Fibroblast of gingiva (primary cell): ENCODE data around the gene APH1B.
"Not testable (repeated sequence)": the region's sequence is repeated elsewhere in the genome, so short reads cannot be mapped to it uniquely, and the experiment has no call there.

Experiments
- DNase-seq: peaks from one replicate; pipeline ENCODE4 v3.0.0-alpha.2; 2011; ENCODE audit warnings: low read depth

Gene APH1B

DNA sequence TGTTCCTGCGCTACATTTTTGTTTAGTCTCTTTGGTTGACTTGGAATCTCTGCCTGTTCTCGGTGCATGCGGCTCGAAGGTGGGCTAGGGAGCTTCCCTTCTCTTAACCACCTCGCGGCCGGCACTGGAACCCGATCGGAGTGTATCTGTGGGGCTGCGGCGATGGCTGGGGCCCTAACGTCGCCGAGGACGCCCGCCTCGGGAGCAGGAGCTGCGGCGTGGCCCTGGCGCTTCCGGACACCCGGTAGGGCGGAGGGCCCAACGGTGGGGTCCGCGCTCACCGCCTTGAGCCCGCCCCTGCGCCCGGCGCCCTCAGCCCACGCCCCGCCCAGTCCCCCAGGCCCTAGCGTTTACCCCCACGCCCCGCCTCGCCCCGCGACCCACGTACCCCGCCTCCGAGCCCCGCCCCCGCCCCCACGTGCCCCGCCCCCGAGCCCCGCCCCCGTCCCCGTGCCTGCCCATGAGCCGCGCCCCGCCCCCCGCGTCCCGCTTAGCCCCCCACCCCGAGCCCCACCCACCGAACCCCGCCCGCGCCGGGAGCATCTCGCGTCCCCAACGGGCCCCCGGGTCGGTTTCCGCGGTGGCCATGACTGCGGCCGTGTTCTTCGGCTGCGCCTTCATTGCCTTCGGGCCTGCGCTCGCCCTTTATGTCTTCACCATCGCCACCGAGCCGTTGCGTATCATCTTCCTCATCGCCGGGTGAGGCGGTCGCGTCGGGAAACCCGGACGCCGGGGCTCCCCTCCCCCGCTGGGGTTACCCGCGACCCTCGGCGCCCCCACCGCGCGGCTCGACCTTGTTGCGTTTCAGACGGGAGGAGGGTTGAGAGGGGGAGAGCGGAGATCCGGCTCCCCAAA is at the start of gene APH1B:
TSS of gene APH1B (plus strand) at position 568 of the 855 bp plus-strand sequence. CDS start at position 587, 19 bp downstream.
- peak; percentile 71 for DNase-seq

GRCh38 chr15:63227689-63228088 is 49.7 kb upstream of the APH1B start:
- DNase-seq: no peak

GRCh38 chr15:63231206-63231605 is 46.2 kb upstream of the APH1B start:
- DNase-seq: peak; percentile 38

GRCh38 chr15:63231706-63232105 is 45.7 kb upstream of the APH1B start:
- peak; percentile 35 for DNase-seq

DNA sequence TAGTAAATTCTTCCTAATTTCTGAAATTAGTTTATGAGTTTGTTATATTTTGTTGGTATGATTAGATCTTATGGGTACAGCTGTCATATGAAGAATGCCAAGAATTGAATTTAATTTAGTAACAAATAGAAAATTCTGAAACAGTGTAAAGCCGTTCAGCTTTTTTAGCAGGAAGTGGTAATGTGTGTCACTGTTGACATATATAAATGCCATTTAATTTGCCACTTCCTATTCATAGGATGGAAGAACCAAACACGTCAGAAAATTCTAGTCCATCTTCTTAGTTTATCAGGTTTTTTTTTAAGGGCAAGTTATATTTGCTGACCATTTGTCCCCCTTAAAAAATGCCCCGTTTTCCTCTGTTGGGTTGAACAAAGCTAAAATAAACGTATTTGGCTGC is 45.0 kb upstream of the APH1B start:
- DNase-seq: no peak

DNA sequence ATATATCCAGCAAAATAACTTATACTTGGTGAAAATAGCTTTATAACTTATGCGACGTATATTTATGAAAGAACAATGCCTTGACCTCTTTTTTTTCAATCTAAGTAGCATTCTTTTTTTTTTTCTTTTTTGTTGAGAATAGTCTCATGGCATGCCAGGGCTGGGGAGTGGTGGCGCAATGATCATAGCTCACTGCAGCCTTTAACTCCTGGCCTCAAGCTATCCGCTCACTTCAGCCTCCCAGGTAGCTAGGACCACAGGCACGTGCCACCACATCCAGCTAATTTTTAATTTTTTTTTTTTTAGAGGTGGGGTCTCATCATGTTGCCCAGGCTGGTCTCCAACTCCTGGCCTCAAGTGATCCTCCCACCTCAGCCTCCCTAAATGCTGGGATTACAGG is 44.5 kb upstream of the APH1B start:
- peak; percentile 49 for DNase-seq

DNA sequence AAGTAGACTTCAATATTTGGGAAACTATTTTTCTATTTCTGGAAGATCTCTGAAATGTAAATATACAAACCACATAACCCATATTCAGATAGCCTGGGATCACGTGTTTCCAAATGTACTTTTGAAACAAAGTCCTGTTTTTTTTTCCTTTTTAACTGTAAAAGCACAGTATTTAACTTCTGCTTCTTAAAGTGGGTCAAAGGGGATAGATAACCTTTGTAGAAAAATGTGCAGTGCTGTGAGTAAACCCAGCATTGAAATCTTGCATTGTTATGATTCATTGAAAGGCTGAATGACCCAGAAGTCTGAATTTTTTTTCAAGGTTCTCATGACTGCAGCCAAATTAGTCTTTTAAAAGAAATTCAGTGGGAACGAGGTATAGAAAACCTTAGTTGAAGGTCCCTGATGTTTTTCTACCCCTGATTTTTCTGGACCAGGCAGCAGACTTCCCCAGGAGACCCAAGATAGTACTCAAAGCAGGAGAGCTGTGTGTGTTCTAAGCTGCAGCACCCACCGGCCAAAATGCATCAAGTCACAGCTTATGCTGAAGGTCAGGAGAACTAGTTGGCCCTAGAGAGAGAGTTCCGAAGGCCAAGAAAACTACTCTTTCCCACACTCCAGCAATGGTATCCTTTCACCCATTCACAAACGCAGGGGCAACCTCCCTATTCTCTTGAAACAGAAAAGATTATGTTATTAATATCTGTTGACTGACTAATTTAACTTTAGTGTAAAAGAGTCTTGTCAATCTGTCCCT is 43.6 kb upstream of the APH1B start:
- DNase-seq: peak; percentile 35

- peak; percentile 45 for DNase-seq
Measured at GRCh38 chr15:63234451-63234870, 42.9 kb upstream of the APH1B start.

- peak; percentile 48 for DNase-seq
Measured at GRCh38 chr15:63236272-63236671, 41.1 kb upstream of the APH1B start.

DNA sequence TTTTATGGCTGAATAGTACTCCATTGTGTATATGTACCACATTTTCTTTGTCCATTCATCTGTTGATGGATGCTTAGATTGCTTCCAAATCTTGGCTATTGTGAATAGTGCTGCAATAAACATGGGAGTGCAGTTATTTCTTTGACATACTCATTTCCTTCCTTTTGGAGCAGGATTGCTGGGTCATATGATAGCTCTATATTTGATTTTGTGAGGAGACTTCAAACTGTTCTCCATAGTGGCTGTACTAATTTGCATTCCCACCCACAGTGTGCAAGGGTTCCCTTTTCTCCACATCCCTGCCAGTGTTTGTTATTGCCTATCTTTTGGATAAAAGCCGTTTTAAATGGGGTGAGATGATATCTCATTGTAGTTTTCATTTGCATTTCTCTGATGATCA is 40.3 kb upstream of the APH1B start:
- not testable (repeated sequence) for DNase-seq

DNA sequence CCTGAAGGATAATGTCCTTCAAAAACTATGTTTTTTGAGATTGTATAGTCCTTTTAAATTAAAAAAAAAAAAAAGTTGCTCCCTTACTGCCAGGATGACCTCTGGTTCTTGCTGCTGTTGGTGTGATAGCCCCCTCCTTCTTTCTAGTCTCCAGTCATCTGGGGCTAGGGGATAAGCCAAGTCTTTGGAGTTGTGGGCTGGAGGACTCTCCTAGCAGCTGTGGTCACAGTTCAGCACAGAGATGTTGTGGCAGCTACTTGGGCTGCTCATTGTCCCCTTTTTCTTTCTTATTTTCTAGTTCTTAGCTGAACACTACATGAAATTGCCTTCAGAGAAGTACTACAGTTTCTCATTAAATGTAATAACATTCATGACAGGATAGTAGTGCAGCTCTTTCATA is 39.2 kb upstream of the APH1B start:
- no peak for DNase-seq

GRCh38 chr15:63238796-63239195 is 38.6 kb upstream of the APH1B start:
- DNase-seq: peak; percentile 87

- no peak for DNase-seq
Measured at GRCh38 chr15:63240109-63240508, 37.3 kb upstream of the APH1B start.

DNA sequence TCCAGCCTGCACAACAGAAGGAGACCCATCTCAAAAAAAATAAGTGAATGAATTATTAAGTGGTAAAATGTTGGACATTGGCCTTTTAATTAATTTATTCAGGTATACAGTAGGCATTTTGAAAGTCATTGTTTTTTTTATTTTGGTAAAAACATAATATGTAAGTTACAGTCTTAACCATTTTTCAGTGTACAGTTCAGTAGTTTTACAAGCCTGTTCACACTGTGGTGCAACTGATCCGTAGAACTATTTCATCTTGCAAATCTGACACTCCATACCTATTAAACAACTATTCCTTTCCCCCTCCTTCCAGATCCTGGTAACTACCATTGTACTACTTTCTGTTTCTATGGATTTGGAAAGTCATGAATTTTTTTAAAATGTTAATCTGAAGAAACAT is 36.1 kb upstream of the APH1B start:
- no peak for DNase-seq

DNA sequence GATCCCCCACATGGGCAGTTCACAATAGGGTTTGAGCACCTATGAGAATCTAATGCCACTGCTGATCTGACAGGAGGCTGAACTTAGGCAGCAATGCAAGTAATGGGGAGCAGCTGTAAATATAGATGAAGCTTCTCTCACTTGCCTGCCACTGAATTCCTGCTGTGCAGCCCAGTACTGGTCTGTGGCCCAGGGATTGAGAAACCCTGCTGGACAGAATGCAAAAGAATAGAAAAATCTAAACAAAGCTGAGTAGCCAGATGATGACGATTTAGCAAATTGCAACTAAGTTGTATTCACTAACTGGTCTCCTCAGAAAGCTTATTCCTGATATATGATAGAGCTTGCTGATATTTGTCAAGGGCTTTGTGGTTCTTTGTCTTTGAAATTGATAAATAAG is 34.3 kb upstream of the APH1B start:
- peak; percentile 88 for DNase-seq

DNA sequence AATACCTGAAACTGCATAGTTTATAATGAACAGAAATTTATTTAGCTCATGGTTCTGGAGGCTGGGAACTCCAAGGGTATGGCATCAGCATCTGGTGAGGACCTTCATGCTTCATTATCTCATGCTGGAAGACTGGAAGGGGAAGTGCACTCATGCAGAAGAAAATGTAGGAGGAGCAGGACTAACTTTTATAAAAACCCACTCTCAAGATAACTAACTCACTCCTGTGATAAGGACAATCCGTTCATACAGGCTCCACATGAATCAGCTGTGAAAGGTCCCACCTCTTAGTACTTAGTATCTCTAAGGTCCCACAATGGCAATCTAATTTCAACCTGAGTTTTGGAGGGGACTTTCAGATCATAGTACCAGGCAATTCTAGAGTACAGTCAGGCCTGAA is 33.6 kb upstream of the APH1B start:
- DNase-seq: no peak

DNA sequence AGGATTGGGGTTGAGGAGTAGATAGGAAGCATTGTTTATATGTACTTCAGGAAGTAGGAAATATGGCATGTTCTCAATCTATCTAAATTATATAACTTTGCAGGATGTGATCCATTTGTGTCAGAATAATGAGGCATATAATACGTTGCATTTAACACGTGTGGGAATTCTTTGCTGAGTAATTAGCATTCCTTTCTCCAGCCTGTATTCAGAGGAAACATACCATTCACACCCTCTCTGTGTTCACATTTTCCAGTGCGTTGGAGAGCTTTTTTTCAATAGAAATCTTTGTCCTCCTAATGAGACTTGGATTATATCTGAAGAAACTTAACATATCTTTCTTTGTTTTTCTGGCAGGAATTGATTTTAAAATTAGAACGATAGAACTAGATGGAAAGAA is 33.0 kb upstream of the APH1B start:
- DNase-seq: no peak

GRCh38 chr15:63244976-63245645 is 32.3 kb upstream of the APH1B start:
- DNase-seq: no peak

DNA sequence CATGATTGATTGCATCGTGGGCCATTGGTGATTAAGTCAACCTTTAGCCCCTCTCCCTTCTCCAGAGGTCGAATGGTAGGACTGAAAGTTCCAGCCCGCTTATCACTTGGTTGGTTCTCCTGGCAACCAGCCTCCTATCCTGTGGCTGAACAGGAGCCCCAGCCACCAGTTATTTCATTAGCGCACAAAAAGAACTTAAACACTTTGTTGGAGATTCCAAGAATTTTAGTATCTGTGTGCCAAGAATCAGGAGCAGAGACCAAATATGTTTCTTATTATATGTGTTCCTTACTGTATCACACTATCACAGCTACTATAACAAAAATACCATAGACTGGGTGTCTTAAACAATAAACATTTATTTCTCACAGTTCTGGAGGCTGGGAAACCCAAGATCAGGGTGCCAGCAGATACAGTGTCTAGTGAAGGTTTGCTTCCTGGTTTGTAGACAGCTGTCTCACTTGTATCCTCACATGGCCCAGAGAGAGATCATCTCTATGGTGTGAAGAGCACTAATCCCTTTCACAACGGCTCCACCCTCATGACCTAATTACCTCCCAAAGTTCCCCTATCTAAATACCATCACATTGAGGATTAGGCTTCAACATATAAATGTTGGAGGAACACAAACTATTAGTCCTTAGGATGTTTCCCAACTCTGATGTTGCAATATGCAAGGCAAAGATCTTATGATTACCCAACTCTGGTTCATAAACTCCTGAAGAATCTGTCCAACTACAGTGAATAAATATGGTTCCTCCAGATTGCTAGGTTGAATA is 30.5 kb upstream of the APH1B start:
- peak; percentile 92 for DNase-seq

- peak; percentile 80 for DNase-seq
Measured at GRCh38 chr15:63250312-63250965, 27.0 kb upstream of the APH1B start.

DNA sequence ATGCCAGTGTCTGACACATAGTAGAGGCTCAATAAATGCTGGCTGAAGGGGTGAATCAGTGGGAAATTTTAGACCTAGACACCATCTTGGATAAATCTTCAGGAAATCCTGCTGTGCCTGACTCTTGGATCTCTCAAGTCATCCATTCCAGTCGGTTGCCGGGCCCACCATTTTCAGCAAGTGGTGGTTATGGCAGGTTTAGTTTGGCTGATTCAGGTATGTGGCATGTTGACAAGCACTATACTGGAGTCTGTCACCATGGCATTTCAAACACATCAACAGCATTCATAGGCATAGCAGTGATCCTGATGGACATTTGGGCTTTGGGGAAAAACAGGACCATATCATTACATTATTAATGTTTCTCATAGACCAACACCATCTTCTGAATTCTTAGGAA is 25.7 kb upstream of the APH1B start:
- no peak for DNase-seq
